OCI-LY7 (cell line): ENCODE data around the gene TRAIP. TPM values are rescaled to one million over a fixed set of nuclear protein-coding genes. Genes with fewer than 3 reads are reported as not detected.
A peak's percentile ranks its signal among the peaks of the same experiment; 100 is the strongest.

Source experiments
- BruUV-seq: library from RNA; stranded (reverse); fragments of 400-500 nt; replicated peaks from 2 replicates; lab custom pipeline; 2021; lab: Mats Ljungman, UMichigan
- CTCF ChIA-PET: fragments of 300-600 bp; sonication (Branson Sonifier 250); formaldehyde crosslinking; loops from one replicate; lab custom pipeline; 2022; ENCODE audit warnings: antibody characterized with exemption; ENCODE audit not compliant: unreplicated experiment; lab: Charles Lee
- POLR2A ChIA-PET: fragments of 300-600 bp; sonication (Branson Sonifier 250); formaldehyde crosslinking; loops from one replicate; lab custom pipeline; 2022; ENCODE audit warnings: antibody characterized with exemption; lab: Charles Lee
- DNase-seq: peaks from one replicate; pipeline ENCODE4 v3.0.0-alpha.2; 2015; ENCODE audit warnings: low spot score
- H2AFZ ChIP-seq: fragments of 200-600 bp; sonication (generic), shearing (Covaris generic); 2 replicates; pipeline ENCODE4 v1.6.1; 2014; ENCODE audit warnings: mild to moderate bottlenecking, antibody characterized with exemption, low read length, moderate library complexity
- H3K27ac ChIP-seq: fragments of 200-600 bp; sonication (generic); 2 replicates; pipeline ENCODE4 v1.5.1; 2014; ENCODE audit warnings: mixed run types, low read depth, mild to moderate bottlenecking, moderate library complexity, low read length, inconsistent platforms; ENCODE audit not compliant: poor library complexity, severe bottlenecking
- H3K36me3 ChIP-seq: fragments of 200-600 bp; sonication (generic); 2 replicates; pipeline ENCODE4 v1.6.1; 2014; ENCODE audit warnings: mild to moderate bottlenecking, antibody characterized with exemption, low read length, moderate library complexity, mixed read lengths; ENCODE audit not compliant: insufficient read depth
- H3K4me1 ChIP-seq: fragments of 200-600 bp; sonication (generic); 2 replicates; pipeline ENCODE4 v1.5.1; 2014; ENCODE audit warnings: mild to moderate bottlenecking, low read length; ENCODE audit not compliant: insufficient read depth, poor library complexity, severe bottlenecking
- H3K4me2 ChIP-seq: fragments of 200-600 bp; sonication (generic); 2 replicates; pipeline ENCODE4 v1.6.1; 2014; ENCODE audit warnings: mild to moderate bottlenecking, low read length
- H3K4me3 ChIP-seq: fragments of 200-600 bp; sonication (generic); 2 replicates; pipeline ENCODE4 v1.5.1; 2014; ENCODE audit warnings: mild to moderate bottlenecking, low read depth, low read length; ENCODE audit not compliant: poor library complexity, severe bottlenecking
- H3K79me2 ChIP-seq: fragments of 200-600 bp; sonication (generic); 2 replicates; pipeline ENCODE4 v1.6.1; 2016; ENCODE audit warnings: low read depth, mild to moderate bottlenecking, low read length, moderate library complexity, mixed read lengths; ENCODE audit not compliant: insufficient read depth
- H3K9me2 ChIP-seq: fragments of 200-600 bp; sonication (generic); 2 replicates; pipeline ENCODE4 v1.6.1; 2016; ENCODE audit warnings: mild to moderate bottlenecking, low read length, mixed read lengths; ENCODE audit not compliant: insufficient read depth
- H3K9me3 ChIP-seq: fragments of 200-600 bp; sonication (generic); 2 replicates; pipeline ENCODE4 v1.6.1; 2014; ENCODE audit warnings: mild to moderate bottlenecking, mixed run types, low read length, mixed read lengths
- H4K20me1 ChIP-seq: fragments of 200-600 bp; sonication (generic); 2 replicates; pipeline ENCODE4 v1.6.1; 2014; ENCODE audit warnings: mild to moderate bottlenecking, antibody characterized with exemption, low read length, moderate library complexity, mixed read lengths; ENCODE audit not compliant: insufficient read depth
- EZH2phosphoT487 ChIP-seq: fragments of 200-600 bp; sonication (generic); IDR thresholded peaks from 2 replicates; pipeline ENCODE4 v1.6.1; 2018; ENCODE audit warnings: low read depth, borderline replicate concordance, mild to moderate bottlenecking, mixed run types, antibody characterized with exemption, low read length, moderate library complexity, mixed read lengths
- intact Hi-C: fragments of 100-400 bp; cut with micrococcal nuclease; formaldehyde crosslinking; loops from one replicate; pipeline ENCODE4 v1.10.0; 2022; ENCODE audit not compliant: unreplicated experiment
- total RNA-seq, 2 experiments: library from RNA; depleted of rRNA in 1 of 2; stranded (reverse); fragments of >200 nt in 1 of 2; shearing (Covaris generic) in 1 of 2; gene quantifications; 2 replicates each; pipeline ENCODE4 v1.2.3, GENCODE V29; 2014 to 2022
- TF ChIP-seq, protein P1 (sequence below): fragments of 200-600 bp; sonication (generic); conservative IDR thresholded peaks from 2 replicates; pipeline ENCODE4 v1.5.1; 2014; ENCODE audit warnings: mild to moderate bottlenecking, antibody characterized with exemption, low read length, moderate library complexity, mixed read lengths

TRAIP gene
- total RNA-seq, 2 experiments from 2014 or later = 38.6 to 41.8 TPM

DNA sequence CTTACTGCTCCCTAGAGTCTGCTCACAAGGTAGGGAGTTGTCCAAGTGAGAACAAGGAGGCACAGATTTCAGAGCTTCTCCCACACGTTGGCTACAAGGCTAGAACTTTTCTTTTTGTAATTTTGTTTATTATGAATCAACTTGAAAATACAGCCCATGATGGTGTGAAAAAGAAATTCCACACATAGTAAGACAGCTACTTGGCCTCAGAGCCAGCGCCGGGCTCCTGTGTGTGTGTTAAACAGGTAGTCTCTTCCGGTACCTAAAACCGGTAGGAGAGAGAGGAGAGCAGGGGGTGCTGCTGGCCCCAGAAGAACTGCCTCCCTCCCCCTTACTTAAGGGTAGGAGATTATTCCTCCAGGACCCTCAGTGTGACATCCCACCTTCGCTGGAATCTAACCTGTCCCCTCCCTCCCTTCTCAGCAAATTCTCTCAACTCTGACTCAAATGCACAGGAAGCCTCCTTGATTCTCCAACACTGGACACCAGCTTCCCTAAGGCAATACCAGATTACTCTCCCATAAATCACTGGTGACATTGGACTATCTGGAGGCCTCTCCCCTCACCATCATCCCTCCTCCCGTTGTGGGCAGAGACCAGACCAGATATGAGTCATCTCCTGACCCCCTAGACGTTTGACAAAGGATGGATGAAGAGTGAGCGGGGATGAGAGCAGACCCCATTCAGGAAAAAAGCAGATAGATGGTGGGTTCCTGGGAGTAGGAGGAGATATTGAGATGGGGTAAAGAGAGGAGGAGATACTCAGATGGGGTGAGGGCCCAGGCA is 65.5 kb downstream of the TRAIP start:
- Histone ChIP-seq H3K9me3 (no peaks in the 10 kb centered on the region), H3K36me3 (no peaks in the 10 kb centered on the region), H3K4me3 (no peak overlapping the region), H3K79me2 (peaks cover 4% of the 10 kb centered on the region; the same call in 1 of the 2 replicates), H4K20me1 (no peaks in the 10 kb centered on the region), H3K4me1 (peaks cover 25% of the 10 kb centered on the region), H3K4me2 (peak overlapping the region; percentile 61; the same call in 1 of the 2 replicates), H3K27ac (peak overlapping the region; percentile 18), H2AFZ (peak overlapping the region; percentile 87; the same call in 1 of the 2 replicates), H3K9me2 (no peaks in the 10 kb centered on the region)
- no peak for DNase-seq
- intact Hi-C loops = no loop called here
- TF ChIP-seq EZH2phosphoT487 = no peak
- TF ChIP-seq, protein P1, sequence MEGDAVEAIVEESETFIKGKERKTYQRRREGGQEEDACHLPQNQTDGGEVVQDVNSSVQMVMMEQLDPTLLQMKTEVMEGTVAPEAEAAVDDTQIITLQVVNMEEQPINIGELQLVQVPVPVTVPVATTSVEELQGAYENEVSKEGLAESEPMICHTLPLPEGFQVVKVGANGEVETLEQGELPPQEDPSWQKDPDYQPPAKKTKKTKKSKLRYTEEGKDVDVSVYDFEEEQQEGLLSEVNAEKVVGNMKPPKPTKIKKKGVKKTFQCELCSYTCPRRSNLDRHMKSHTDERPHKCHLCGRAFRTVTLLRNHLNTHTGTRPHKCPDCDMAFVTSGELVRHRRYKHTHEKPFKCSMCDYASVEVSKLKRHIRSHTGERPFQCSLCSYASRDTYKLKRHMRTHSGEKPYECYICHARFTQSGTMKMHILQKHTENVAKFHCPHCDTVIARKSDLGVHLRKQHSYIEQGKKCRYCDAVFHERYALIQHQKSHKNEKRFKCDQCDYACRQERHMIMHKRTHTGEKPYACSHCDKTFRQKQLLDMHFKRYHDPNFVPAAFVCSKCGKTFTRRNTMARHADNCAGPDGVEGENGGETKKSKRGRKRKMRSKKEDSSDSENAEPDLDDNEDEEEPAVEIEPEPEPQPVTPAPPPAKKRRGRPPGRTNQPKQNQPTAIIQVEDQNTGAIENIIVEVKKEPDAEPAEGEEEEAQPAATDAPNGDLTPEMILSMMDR = no peak
- CTCF ChIA-PET = interaction anchor here (0.6 kb wide), 1 partner anchor 12 kb away, joined by 3 read pairs; no protein-coding TSS in a partner anchor
- POLR2A ChIA-PET = no interaction called here
- BruUV-seq = no TSS peak

- Histone ChIP-seq H3K9me2 (no peaks in the 10 kb centered on the region), H3K4me3 (no peak overlapping the region), H2AFZ (no peak overlapping the region), H3K4me2 (no peak overlapping the region), H4K20me1 (no peaks in the 10 kb centered on the region), H3K4me1 (peaks cover 32% of the 10 kb centered on the region), H3K79me2 (peaks cover 18% of the 10 kb centered on the region; the same call in 1 of the 2 replicates), H3K36me3 (peaks cover 14% of the 10 kb centered on the region; the same call in 1 of the 2 replicates), H3K9me3 (no peaks in the 10 kb centered on the region), H3K27ac (no peak overlapping the region)
- TF ChIP-seq, protein P1 = no peak
- no peak for TF ChIP-seq EZH2phosphoT487
- DNase-seq = no peak
- CTCF ChIA-PET = interaction anchor here (0.9 kb wide), 1 partner anchor 18 kb away, joined by 5 read pairs; no protein-coding TSS in a partner anchor
- POLR2A ChIA-PET = interaction anchor here (1.0 to 1.1 kb wide), 2 partner anchors 15 to 17 kb away, joined by 3 to 6 read pairs; no protein-coding TSS in a partner anchor
- intact Hi-C loops = no loop called here
- BruUV-seq = no TSS peak
Observed at GRCh38 chr3:49788056-49788455, 68.3 kb downstream of the TRAIP start.
